Stimulated activated CD4-positive, alpha-beta T cell treated with anti-CD3 and anti-CD28 coated beads, Interleukin-4, amount 100 ng/mL, for 48 hours (primary cell): Measurements from ENCODE around the gene CCNB1.
A peak's percentile ranks its signal among the peaks of the same experiment; 100 is the strongest.
"Not testable (repeated sequence)": the region's sequence is repeated elsewhere in the genome, so short reads cannot be mapped to it uniquely, and the experiment has no call there.

Source experiments
- DNase-seq, 2 donors: peaks; one replicate each; pipeline ENCODE4 v3.0.0-alpha.2; 2020; ENCODE audit warnings: low read depth in 2 of 2

The CCNB1 gene

GRCh38 chr5:69166686-69167492 is at the start of gene CCNB1:
CCNB1 (plus strand) TSS chr5:69167150; CDS start chr5:69167263, 113 bp downstream.
- peak; percentile 95 to 98 for DNase-seq

DNA sequence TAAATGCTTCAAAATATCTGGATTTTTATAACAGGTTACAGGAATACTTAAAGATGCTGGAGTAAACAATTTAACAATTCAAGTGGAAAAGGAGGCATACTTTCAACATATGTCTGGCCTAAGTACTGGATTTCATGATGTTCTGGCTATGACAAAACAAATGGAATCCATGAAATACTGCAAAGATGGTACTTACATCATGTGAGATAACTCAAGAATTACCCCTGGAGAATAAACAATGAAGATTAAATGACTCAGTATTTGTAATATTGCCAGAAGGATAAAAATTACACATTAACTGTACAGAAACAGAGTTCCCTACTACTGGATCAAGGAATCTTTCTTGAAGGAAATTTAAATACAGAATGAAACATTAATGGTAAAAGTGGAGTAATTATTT is 37.5 kb upstream of the CCNB1 start:
- DNase-seq = no peak

DNA sequence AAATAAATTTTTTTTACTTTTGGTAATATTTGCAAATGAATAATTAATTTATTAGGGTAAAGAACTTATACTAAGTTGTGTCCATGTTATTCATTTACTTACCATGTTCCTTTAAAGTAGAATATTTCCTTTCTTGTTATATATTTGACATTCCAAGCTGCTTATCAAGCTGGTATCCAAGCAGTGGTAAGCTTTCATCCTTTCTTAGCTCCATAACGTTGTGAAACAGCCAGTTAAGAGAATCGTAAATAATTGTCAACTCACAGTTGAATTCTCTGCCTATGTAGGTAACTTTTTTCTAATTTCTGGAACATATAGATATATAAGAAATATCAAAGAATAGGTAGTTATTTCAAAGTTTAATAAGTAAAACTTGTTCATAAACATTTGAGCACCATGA is 36.7 kb upstream of the CCNB1 start:
- no peak for DNase-seq

- no peak for DNase-seq
Observed at GRCh38 chr5:69131304-69131703, 35.6 kb upstream of the CCNB1 start.

DNA sequence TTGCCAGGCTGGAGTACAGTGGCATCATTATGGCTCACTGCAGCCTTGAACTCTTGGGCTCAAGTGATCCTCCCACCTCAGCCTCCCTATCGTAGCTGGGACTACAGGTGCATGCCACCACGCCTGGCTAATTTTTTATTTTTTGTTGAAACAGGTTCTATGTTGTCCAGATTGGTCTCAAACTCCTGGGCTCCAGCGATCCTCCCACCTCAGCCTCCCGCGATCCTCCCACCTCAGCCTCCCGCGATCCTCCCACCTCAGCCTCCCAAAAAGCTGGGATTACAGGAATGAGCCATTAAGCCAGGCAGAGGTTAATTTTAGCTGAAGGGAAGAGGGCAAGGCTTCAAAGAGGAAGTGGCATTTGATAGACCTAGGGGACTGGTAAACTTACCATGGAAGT is 32.8 kb upstream of the CCNB1 start:
- no peak for DNase-seq

GRCh38 chr5:69136293-69136692 is 30.7 kb upstream of the CCNB1 start:
- DNase-seq = no peak

DNA sequence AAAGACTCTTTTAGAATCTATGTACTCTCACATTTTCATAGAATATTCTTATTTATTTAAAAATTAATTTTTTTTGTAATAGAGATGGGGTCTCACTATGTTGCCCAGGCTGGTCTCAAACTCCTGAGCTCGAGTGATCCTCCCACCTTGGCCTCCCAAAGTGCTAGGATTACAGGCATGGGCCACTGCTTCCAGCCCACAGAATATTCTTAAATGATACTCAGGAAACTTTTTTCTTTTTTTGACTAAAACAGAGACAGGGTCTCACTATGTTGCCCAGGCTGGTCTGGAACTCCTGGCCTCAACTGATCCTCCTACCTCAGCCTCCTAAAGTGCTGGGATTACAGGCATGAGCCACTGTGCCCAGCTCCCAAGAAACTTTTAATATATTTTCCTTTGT is 29.7 kb upstream of the CCNB1 start:
- not testable (repeated sequence) for DNase-seq

- no peak for DNase-seq
Observed at GRCh38 chr5:69137807-69138206, 29.1 kb upstream of the CCNB1 start.

GRCh38 chr5:69138766-69139165 is 28.2 kb upstream of the CCNB1 start:
- DNase-seq = no peak

- DNase-seq = not testable (repeated sequence)
Observed at GRCh38 chr5:69140239-69140638, 26.7 kb upstream of the CCNB1 start.

GRCh38 chr5:69140827-69141226 is 26.1 kb upstream of the CCNB1 start:
- no peak for DNase-seq

DNA sequence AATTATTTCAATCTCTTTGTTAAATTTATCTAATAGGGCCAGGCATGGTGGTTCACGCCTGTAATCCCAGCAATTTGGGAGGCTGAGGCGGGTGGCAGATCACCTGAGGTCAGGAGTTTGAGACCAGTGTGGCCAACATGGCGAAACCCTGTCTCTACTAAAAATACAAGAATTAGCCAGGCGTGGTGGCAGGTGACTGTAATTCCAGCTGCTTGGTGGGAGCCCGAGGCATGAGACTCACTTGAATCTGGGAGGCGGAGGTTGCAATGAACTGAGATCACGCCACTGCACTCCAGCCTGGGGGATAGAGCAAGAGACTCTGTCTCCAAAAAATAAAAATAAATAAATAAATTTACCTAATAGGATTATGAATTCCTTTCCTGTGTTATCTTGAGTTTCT is 18.4 kb upstream of the CCNB1 start:
- DNase-seq = not testable (repeated sequence)

DNA sequence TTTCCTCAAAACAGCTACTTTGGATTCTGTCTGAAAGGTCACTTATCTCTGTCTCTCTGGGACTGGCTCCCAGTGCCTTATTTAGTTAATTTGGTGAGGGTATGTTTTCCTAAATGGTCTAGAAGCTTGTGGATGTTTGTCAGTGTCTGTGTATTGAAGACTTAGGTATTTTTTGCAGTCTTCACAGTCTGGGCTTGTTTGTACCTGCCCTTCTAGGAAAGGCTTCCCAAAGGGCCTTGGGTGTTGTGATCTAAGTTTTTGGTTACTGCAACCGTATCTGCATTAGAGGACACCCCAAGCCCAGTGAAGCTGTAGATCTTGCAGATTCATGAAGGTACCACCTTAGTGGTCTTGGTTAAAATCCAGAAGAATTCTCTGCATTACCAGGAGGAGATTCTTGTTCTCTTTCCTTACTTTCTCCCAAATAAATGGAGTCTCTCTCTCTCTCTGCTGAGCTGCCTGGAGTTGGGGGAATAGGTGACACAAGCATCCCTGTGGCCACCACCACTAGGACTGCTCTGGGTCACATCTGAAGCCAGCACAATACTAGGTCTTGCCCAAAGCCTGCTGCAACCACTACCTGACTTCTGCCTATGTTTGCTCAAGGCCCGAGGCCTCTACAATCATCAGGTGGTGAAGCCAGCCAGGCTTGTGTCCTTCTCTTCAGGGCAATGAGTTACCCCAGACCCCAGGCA is 17.8 kb upstream of the CCNB1 start:
- DNase-seq = no peak

GRCh38 chr5:69149676-69150010 is 17.3 kb upstream of the CCNB1 start:
- no peak for DNase-seq

- no peak for DNase-seq
Observed at GRCh38 chr5:69152731-69153130, 14.2 kb upstream of the CCNB1 start.

GRCh38 chr5:69156456-69156855 is 10.5 kb upstream of the CCNB1 start:
- no peak for DNase-seq

DNA sequence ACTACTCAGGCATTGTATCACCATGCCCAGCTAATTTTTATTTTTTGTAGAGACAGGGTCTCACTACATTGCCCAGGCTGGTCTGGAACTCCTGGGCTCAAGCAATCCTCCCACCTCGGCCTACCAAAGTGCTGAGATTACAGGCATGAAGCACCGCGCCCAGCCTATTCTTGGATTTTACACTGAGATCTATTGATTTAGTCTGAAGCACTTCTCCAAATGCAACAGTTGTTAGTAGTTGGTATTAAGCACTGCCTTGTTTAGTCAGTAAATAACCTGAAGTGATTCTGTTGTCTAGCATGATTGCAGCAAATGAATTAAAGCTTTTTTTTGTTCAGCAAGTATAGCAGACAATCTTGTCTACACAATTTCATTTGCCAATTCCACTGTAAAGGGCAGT is 8.9 kb upstream of the CCNB1 start:
- no peak for DNase-seq

GRCh38 chr5:69160651-69161050 is 6.3 kb upstream of the CCNB1 start:
- no peak for DNase-seq

DNA sequence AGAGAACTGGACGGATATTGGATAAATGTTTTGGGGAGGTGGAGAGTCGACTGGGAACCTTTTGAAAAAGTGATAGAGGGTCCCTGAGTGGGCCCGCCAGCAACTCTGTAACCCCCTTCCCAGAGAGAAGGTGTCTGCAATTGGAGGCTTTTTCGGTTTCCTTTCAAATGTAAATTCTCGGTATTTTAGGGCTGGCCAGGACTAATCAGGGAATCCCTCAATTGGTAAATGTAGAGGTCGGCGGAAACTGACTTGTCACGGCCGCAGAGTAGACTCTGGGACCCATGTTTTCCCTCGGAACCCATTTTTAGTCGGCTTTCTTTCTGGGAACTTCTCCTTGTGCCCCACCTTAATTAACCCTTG is 524 bp downstream of the CCNB1 start:
- no peak for DNase-seq

GRCh38 chr5:69167929-69168328 is 979 bp downstream of the CCNB1 start:
- DNase-seq = no peak

DNA sequence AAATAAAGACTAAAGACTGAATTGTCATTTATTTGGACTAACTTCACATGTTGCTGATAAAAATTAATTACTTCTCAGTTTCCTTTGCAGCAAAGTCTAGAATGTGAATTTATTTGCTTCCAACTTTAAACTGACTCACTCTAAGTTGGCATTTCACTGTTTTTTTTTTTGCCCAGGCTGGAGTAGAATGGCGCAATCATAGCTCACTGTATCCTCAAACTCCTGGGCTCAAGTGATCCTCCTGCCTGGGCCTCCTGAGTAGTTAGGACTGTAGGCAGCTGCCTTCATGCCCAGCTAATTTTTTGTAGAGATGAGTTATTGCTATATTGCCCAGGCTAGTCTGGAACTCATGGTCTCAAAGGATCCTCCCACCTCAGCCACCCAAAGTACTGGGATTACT is 3.5 kb downstream of the CCNB1 start:
- no peak for DNase-seq

- no peak for DNase-seq
Observed at GRCh38 chr5:69170969-69171368, 4.0 kb downstream of the CCNB1 start.

DNA sequence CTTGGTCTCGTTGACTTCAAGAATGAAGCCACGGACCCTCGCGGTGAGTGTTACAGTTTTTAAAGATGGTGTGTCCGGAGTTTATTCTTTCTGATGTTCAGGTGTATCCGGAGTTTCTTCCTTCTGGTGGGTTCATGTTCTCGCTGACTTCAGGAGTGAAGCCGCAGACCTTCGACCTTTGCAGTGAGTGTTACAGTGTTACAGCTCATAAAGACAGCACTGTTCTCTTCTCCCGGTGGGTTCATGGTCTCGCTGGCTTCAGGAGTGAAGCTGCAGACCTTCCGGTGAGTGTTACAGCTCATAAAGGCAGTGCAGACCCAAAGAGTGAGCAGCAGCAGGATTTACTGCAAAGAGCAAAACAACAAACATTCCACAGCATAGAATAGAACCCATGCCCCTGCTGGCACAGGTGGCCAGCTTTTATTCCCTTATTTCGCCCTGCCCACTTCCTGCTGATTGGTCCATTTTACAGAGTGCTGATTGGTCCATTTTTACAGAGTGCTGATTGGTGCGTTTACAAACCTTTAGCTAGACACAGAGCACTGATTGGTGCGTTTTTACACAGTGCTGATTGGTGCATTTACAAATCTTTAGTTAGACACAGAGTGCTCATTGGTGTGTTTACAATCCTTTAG is 14.8 kb downstream of the CCNB1 start:
- DNase-seq = not testable (repeated sequence)
